Stimulated activated CD8-positive, alpha-beta memory T cell treated with anti-CD3 and anti-CD28 coated beads, Interleukin-4, amount 100 ng/mL, for 24 hours (primary cell): ENCODE data around the gene TNFAIP8.
"Not testable (repeated sequence)": the region's sequence is repeated elsewhere in the genome, so short reads cannot be mapped to it uniquely, and the experiment has no call there.

Experiments used
- DNase-seq: peaks from one replicate; pipeline ENCODE4 v3.0.0-alpha.2; 2020; ENCODE audit warnings: low read depth

The TNFAIP8 gene

DNA sequence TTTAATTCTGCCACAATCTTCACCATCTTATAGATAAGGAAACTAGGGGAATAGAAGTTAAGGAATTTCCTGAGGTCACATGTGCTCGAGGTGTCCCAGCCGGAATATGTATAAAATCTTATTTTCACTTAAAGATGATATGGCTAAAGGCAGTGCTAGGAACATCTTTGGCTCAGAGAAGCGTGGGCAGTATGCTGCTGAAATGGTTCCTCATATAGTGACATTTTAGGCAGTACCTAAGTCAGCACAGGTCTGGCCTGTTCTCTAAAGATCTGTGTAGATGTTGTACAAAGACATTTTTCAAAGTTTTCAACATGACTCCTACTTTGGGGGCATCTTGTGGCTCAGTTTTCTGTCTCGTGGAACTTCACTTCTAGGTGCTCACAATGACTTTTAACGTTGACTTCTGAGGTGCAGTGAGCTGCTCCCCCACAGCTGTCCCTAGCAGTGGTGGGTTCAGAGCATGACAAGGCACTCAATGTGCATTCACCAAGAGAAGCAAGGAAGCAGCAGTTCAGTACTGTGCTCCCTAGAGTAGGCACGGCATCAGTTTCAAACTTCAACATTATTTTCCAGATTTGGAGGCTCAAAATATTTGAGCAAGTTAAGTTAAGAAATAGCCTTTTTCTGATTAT is 40.3 kb downstream of the TNFAIP8 start:
- no peak for DNase-seq

DNA sequence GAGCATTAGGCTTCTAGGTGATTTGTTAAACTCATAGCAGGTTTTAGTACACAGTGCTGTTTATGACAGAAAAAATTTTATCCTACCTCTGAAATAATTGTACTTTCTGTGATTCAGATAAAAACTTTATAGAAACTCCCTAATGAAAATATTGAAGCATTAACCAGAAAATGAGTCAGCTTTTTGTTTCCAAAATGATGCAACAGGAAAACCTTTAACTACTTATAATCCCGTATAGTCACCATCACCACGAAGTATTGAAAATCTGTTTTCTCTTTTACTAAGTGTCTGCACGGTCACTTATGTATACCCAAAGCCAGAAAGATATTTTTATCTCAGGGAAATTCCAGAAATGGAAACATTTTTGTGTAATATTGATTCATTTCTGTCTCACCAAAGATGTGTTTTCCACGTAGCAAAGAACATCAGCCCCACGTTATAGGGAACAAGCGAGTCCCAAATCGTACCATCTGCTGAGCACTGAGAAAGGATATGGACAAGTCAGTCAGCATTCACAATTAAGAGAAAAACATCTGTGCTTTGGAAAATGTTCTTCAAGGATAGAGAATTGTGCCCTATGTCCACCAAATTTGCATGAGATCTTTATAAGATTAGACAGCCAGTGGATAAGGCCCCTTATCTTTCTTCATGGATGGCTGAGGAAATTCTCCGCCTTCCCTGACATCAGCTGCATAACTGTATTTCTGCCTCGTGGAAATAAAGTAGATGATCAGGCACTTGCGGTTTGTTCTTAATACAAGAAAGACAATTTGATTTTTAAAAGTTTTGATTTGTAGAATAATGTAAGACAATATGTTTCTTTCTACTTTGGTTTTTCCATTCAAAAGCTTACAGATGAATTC is 41.9 kb downstream of the TNFAIP8 start:
- DNase-seq: no peak

DNA sequence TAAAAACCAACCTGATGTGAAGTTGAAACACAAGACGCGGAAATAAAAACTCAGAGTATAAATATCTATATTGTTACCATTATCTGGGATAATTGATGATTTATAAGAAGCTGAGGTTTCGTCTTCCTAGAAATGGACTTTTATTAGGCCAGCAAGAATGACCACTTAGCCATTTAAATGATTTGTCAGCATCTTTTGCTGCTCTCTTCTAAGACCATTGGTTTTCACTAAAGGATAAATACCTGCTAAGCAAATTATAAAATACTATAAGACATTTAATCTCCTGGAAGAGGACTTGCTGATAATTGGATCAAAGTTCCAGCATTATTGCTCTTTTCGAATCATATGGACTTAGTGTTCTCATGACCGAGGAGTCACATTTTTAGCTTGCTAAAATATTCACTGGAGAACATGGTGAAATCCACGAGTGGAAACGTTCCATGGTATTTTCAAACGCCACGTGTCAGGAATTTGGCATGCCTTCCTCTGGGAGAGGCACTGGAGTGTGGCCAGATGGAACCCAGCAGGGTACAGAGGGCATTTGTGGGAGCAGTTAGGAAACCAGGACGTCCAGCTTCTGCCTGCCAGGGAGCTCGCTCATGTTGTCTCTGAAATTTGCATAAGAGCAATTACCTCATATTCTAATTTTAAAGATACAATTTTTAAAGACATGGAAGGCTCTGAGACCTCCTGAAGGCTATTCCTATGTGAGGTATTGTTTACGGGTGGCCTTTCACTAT is 43.1 kb downstream of the TNFAIP8 start:
- DNase-seq: no peak

DNA sequence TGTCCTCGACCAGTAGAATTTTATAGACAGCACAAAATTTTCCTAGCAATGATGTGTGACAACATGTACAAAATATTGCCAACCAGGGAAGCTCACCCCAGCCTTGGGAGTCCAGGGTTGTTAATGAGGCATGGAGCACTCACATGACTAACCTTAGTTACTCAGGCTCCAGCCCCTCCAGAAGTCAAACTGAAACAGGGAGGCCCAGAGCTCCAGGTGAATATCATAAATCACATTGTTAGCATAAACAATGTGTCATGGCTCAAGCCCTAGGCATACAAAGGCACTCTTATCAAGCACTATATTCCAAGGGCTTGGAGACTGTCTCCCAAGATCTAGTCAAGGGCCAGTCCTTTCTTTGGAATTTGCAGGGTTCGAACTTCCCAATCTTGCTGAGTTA is 44.4 kb downstream of the TNFAIP8 start:
- no peak for DNase-seq

DNA sequence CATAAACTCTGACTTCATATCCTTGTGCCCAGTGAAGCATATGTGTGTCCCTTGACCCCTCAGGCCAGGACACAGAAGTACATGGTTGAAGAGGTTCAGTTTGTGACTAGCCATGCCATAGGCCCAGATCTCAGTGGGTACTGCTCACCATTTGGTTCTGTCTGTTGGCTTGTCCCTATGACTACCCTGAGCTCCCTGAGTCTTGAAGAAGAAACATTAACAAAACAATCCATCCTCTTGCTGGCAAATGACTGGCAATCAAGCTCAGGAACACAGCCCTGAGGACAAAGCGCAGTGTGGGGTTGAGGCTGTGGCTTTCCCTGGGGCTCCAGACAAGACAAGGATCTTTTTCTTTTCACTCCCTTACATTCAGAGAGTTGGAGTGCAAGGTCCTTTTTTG is 46.3 kb downstream of the TNFAIP8 start:
- no peak for DNase-seq

DNA sequence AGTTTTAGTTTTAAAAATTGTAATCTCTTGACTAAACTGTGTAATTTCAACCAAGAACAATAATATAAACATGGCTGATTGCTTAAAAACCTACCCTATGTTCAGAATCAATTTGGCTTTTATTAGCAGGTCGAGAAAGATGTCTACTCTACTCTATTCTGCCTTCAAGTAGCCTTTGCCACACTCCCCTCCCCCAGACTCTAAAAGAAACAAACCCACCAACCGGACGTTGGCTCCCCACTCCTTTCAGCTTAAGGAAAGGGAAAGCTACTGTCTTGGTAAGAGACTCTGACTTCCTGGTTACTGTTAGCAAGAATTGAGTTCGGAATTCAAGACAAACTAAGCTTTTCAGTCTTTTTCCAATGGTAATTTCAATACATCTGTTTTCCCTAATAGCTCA is 46.7 kb downstream of the TNFAIP8 start:
- no peak for DNase-seq

DNA sequence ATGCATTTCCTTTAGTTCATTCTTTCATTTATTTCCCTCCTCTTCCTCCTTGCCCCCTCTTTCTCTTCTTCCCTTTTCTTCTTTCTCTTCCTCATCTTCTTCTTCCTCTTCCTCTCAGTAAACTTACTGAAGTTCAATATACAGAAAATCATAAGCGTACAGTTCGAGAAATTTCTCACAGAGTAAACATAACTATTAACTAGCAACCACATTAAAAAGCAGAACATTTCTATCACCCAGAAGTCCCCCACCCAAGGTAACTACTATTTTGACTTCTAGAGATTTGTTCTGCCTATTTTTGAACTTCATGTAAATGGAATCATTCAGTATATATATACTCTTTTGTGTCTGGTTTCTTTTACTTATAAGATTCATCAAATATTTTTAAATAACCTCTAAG is 48.2 kb downstream of the TNFAIP8 start:
- no peak for DNase-seq

DNA sequence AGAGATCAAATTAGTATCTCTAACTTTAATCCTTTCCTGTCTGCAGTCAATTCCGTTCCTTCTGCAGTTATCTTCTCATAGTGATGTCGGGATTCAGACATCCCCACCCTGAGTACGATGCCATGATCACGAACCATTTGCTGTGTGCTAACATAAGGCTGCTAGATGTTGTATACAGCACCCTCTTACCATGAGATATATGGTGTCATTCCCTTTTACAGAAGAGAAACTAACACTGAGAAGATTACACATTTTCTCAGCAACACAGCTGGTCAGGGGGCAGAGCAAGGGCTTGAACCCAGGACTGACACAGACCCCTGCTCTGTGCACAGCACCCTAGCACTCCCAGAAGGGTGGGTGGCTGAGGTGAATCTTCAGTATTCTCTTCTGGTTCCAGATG is 49.6 kb downstream of the TNFAIP8 start:
- no peak for DNase-seq

DNA sequence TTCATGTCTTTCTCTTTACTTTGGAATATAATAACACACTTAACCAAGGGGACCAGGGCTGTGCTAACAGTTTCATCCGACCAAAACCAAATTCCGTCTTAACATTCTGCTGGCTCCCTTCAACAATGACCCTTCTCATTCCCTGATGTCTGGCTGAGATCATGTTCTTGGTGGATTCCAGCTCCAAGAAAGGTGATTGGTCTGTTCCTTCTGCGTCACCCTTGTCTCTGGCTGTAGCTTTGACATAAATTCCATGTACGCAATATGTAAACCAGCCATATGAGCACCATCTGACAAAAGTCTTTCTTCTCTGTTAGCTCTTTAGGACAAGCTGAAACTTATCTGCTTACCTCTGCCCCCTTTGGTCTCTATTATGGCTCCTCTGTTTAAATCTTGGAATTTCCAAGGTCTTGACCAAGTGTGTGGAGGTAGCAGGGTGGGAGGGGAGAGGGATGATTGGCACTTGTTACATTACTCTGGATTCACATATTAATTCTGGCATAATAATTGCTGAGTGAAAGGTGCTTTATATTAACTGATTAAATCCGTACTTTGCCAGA is 50.8 kb downstream of the TNFAIP8 start:
- DNase-seq: no peak

DNA sequence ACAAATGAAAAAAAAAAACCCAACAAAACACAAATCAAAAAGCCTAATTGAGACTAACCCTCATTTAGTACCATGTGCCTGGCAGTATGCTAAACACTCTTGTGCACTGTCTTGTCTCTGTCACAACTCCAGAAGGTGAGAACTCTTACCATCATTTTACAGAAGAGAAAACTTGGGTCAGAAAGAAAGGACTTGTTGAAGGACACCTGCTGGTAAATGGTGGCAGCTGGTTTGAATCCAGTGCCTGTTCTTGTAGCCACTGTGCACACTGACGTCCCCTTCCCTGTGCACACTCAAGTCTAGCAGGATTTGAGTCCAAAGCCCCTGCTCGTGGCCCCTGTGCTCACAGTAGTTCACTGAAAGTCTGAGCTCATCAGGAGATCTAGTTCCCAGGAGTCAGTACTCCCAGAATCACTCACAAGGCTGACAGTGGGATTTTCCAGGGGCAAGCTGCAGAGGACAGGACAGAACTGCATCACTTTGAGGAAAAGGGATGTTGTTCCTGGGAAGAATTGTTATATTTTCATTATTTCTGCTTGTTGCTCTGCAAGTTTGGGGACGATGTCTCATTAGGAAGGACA is 53.5 kb downstream of the TNFAIP8 start:
- no peak for DNase-seq

DNA sequence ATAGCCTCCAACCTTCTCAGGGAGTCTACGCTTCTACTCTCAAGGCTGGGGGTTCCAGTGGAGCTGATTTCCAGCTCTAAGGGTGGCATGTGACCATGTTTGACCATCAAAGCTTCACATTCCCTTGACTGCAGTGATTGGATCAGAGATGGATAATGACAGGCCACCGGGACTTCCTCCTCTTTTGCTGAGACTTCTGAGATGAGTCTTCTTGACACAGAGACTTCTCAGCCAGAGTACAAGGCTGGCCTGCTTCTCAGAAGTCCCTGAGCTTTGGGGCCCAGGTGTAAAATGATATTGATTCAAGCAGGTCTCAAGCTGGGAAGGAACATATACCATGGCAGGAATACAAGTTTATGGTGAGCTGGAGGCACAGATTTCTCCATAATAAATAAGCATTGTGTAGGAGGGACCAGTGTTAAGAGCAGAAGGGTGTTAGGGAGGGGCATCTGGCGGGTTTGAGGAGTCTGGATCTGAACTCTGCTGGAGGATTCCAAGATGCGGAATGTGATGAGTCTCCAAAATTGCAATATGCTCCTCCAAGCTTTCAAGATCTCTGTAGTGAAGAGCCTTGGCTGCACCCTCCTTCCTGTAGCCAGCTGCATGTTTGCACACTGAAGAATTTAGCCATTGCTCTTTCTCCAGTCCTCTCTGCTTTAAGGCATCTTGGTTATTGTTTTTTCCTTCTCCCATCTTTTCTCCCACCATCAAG is 54.8 kb downstream of the TNFAIP8 start:
- no peak for DNase-seq

DNA sequence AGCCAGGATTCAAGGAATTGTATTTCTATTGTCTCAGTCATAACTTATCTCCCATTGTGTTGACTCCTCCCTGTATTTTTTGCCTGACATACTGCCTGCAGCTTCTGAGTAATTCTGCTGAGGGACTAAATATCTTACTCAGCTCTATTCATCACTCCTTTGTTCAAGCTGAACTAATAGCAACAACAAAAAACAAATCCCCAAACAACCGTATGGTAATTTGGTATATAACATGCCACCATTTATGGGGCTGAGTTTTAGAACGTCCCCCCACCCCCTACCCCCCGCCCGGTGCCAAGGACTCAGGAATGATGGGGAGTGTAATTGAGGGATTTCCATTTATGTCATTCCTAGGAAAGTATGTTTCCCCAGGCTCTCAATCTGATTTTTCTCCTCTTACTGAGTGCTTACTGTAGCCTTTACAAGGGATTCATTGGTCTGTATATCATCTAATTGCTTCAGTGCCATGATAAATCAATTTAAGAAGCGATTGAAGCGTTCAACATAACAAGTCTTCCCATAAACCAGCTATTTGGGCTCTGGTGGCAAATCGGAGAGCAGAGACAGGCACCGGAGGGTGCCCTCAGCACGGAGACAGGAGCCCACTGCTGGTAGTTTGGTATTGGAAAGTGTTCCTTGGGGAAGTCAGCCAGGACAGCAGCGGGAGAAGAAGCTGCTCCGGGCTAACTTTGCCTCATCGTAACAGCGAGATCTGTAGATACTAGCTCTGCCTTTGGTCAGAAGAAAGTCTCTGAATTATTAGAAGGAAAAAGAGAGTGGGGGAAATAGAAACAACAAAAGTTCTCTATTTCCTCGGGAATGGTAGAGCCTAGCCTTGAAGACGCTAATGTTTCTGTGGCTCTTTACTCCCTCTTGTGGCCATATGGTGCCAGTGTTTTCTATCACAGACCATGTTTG is 55.8 kb downstream of the TNFAIP8 start:
- DNase-seq: no peak

DNA sequence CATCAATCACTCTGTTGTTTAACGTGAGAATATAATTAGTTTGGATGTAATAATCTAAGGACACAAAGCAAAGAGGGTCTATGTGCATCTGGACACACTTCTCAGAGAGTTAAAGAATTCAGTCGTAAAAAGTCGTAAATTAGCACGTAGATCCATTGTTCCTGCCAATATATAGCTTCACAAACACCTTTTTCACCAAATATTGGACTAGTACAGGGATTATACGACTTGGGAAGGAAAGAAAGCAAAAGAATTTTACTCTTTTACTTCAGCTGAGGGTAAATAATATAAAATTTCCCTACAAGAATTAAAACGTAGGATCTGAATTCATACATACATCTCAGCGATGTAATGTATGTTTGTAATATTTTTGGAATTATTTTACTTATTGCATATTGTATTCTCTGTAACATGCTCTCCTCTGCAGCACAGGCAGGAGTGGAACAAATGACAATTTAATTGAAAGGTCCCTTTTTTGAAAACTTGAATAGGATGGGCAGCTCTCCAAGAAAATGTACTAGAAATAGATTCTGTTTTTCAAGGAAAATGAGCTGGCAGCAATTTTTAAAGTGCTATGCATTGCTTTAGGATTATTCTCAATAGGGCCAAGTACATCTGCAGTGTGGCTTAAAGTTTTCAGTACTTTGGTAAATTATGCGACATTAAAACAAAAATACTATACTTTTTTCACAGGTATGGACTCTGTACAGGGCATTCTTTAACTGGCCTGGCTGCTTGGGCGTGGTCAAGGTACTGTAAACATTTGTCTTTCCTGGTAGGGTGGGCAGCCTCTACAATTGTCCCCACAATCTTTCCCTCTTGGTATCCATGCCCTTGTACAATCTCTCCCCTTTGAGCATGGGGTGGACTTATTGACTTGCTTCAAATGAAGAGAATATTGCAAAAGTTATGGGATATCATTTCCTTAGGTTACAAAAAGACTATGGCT is 56.7 kb downstream of the TNFAIP8 start:
- no peak for DNase-seq

DNA sequence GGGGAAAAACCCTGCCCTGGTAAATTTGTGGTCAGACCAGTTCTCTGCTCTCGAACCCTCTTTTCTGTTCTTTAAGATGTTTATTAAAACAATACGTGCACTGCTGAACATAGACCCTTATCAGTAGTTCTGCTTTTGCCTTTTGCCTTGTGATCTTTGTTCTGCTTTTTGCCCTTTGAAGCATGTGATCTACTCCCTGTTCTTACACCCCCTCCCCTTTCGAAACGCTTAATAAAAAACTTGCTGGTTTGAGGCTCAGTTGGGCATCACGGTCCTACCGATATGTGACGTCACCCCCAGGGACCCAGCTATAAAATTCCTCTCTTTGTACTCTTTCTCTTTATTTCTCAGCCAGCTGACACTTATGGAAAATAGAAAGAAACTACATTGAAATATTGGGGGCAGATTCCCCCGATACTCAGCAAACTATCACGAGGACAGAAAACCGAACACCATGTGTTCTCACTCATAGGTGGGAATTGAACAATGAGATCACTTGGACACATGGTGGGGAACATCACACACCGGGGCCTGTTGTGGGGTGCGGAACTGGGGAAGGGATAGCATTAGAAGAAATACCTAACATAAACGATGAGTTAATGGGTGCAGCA is 58.4 kb downstream of the TNFAIP8 start:
- DNase-seq: not testable (repeated sequence)

DNA sequence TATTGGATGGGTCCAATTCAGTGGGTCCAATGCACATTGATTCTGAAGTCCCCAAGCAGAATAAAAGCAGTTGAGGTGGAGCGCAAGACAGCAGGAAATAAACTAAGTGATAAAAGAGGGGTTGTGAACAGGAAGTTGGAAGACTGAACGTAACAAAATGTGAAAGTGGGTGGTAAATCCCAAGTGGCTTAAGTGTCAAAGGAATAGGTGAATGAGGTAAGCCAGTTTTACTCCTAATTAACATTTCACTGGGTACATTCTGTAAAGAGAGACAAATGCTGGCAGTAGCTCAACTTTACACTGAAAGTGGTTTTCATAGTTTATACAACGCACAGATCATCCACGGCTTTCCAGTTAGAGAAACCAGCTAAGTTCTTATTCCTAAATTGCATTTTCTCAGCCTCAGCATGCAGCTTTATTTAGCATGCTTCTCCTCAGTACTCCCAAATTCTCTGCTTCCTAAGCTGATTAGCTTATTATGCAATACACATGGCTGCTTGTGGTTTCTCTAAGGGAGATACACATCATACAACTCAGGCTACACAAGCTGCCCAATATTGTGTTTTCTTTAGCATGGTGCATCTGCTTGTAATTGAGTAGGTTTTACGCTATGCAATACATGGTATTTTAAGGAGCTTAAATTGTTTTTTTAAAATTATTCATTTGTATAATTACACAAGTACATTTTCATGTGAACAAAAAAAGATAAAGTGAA is 62.2 kb downstream of the TNFAIP8 start:
- DNase-seq: no peak

DNA sequence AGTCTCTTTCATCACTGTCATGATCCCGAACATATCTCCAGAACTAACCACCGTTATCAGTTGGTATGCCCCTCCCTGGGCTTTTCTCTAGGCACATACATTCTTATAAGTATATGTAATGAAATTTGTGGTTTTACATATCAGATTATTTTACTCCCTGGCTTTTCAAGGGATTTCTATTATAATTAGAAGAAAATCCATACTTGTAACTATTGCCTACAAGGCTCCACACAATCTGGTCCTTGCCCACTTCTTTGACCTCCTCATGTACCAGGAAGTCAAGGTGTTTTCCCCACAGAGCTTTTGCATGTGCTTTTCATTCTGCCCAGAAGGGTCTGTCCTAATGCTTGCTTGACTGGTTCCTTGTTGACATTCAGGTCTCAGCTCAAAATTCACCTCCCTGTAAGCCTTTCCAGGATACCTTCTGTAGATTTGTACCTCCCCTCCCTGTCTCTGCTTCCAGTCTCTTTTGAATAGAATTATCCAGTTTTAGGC is 62.8 kb downstream of the TNFAIP8 start:
- DNase-seq: no peak

DNA sequence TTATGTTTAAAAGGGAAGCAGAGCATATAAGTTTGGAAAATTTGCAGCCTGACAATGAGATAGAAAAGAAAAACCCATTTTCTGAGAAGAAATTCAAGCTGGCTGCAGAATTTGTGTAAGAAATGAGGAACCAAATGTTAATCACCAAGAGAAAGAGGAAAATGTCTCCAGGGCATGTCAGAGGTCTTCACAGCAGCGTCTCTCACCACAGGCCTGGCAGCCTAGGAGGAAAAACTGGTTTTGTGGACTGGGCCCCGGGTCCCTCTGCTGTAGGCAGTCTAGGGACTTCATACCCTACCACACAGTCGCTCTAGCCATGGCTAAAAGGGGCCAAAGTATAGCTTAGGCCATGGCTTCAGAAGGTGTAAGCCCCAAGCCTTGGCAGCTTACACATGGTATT is 64.3 kb downstream of the TNFAIP8 start:
- DNase-seq: no peak

DNA sequence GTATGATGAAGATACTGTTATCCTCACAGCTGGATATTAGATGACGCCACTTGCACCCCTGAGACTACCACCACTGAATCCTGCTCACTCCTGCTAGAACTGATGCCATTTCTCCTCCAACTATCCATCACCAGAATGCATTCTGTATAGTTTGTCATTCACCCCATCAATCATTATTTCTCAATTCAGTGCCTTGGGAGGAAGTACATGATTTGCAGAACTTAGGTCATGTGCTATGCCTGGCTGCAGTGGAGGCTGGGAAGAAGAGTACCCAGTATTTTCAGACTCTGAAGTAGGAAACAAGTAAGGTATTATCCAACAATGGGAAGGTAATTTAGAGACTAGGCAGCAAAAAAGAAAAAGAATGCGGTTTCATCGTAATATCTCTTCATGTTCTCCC is 70.2 kb downstream of the TNFAIP8 start:
- DNase-seq: no peak
